SK-N-SH (cell line): ENCODE data around the gene SPDYE3. TPM values are rescaled to one million over a fixed set of nuclear protein-coding genes. Genes with fewer than 3 reads are reported as not detected.

Experiments used
- CTCF ChIA-PET: fragments of 300-600, 350-600 bp; formaldehyde crosslinking; extraction: SDS; loops from one replicate; lab custom pipeline; 2021; lab: Yijun Ruan, JAX
- POLR2A ChIA-PET: fragments of 350-600 bp; sonication (Branson Sonifier 250); formaldehyde crosslinking; extraction: SDS; loops from one replicate; lab custom pipeline; 2020; ENCODE audit warnings: antibody characterized with exemption, inconsistent platforms; lab: Yijun Ruan, JAX
- DNase-seq: peaks from one replicate; pipeline ENCODE4 v3.0.0; 2012
- H2AFZ ChIP-seq: fragments of 200-600 bp; sonication (generic); 2 replicates; pipeline ENCODE4 v1.8.1; 2016; ENCODE audit warnings: antibody characterized with exemption, mild to moderate bottlenecking, low read depth
- H3F3A ChIP-seq: fragments of 200-600 bp; sonication (generic); replicated peaks from 2 replicates; pipeline ENCODE3; 2016; ENCODE audit warnings: antibody characterized with exemption, mild to moderate bottlenecking; ENCODE audit not compliant: insufficient read depth
- H3K27ac ChIP-seq, 2 experiments: fragments of 200-500 bp in 1 of 2; fragments of 200-600 bp in 1 of 2; sonication (Bioruptor generic) in 1 of 2; sonication (generic), shearing (Covaris generic) in 1 of 2; 2 replicates each; pipeline versions ENCODE4 v1.5.1 to v1.6.1; 2014 to 2016; ENCODE audit warnings: low read depth in 2 of 2, inconsistent platforms in 1 of 2, low read length in 1 of 2, mild to moderate bottlenecking in 1 of 2, mixed read lengths in 1 of 2
- H3K27me3 ChIP-seq: fragments of 200-600 bp; sonication (generic), shearing (Covaris generic); 2 replicates; pipeline ENCODE4 v1.6.1; 2016; ENCODE audit warnings: mixed run types; ENCODE audit not compliant: insufficient read depth
- H3K36me3 ChIP-seq, 2 experiments: fragments of 200-500 bp in 1 of 2; fragments of 200-600 bp in 1 of 2; sonication (Bioruptor generic) in 1 of 2; sonication (generic) in 1 of 2; replicated peaks in 1 of 2; 2 replicates each; pipeline versions ENCODE3 to v1.5.1; 2014 to 2016; ENCODE audit warnings: low read length in 1 of 2, mild to moderate bottlenecking in 1 of 2; ENCODE audit not compliant: insufficient read depth in 2 of 2, control insufficient read depth in 1 of 2
- H3K4me1 ChIP-seq, 2 experiments: fragments of 200-500 bp in 1 of 2; fragments of 200-600 bp in 1 of 2; sonication (Bioruptor generic) in 1 of 2; sonication (generic), shearing (Covaris generic) in 1 of 2; 2 replicates each; pipeline versions ENCODE4 v1.5.1 to v1.6.1; 2014 to 2016; ENCODE audit warnings: low read depth in 1 of 2, low read length in 1 of 2, mixed run types in 1 of 2; ENCODE audit not compliant: insufficient read depth in 2 of 2, control insufficient read depth in 1 of 2
- H3K4me2 ChIP-seq: fragments of 200-600 bp; sonication (generic), shearing (Covaris generic); 2 replicates; pipeline ENCODE4 v1.6.1; 2017; ENCODE audit warnings: mixed run types
- H3K4me3 ChIP-seq, 2 experiments: fragments of 200-500 bp in 1 of 2; fragments of 200-600 bp in 1 of 2; sonication (Bioruptor generic) in 1 of 2; sonication (generic), shearing (Covaris generic) in 1 of 2; 2 replicates each; pipeline versions ENCODE4 v1.5.1 to v1.8.1; 2014 to 2016; ENCODE audit warnings: low read depth in 2 of 2, inconsistent platforms in 1 of 2, low read length in 1 of 2, mild to moderate bottlenecking in 1 of 2, mixed read lengths in 1 of 2, moderate library complexity in 1 of 2
- H3K79me2 ChIP-seq: fragments of 200-600 bp; sonication (generic); 2 replicates; pipeline ENCODE4 v1.8.1; 2017; ENCODE audit warnings: mild to moderate bottlenecking; ENCODE audit not compliant: insufficient read depth
- H3K9ac ChIP-seq: fragments of 200-600 bp; sonication (generic); 2 replicates; pipeline ENCODE4 v1.6.1; 2017; ENCODE audit warnings: mixed run types
- H3K9me2 ChIP-seq: fragments of 200-600 bp; sonication (generic); 2 replicates; pipeline ENCODE4 v1.6.1; 2017; ENCODE audit warnings: mixed run types
- H3K9me3 ChIP-seq: fragments of 200-600 bp; sonication (generic); 2 replicates; pipeline ENCODE4 v1.6.1; 2017; ENCODE audit warnings: mixed run types, mild to moderate bottlenecking, moderate library complexity
- H4K20me1 ChIP-seq: fragments of 200-600 bp; sonication (generic); 2 replicates; pipeline ENCODE4 v1.6.1; 2017; ENCODE audit warnings: mild to moderate bottlenecking, mixed run types; ENCODE audit not compliant: insufficient read depth
- ELF1 ChIP-seq: IDR thresholded peaks from 2 replicates; pipeline ENCODE4 v1.4.0; 2012
- JUND ChIP-seq: IDR thresholded peaks from 2 replicates; pipeline ENCODE4 v1.4.0; 2012
- MAX ChIP-seq: IDR thresholded peaks from 2 replicates; pipeline ENCODE4 v1.4.0; 2012; ENCODE audit warnings: low read depth
- MXI1 ChIP-seq: IDR thresholded peaks from 2 replicates; pipeline ENCODE4 v1.6.1; 2012; ENCODE audit warnings: mild to moderate bottlenecking, low read depth, low read length, improper control_type of control experiment
- NFIC ChIP-seq: IDR thresholded peaks from 2 replicates; pipeline ENCODE4 v1.4.0; 2012; ENCODE audit warnings: borderline replicate concordance
- POLR2AphosphoS5 ChIP-seq: IDR thresholded peaks from 2 replicates; pipeline ENCODE4 v1.6.1; 2012; ENCODE audit warnings: low read depth, low read length
- RAD21 ChIP-seq: IDR thresholded peaks from 2 replicates; pipeline ENCODE4 v1.6.1; 2012; ENCODE audit warnings: mild to moderate bottlenecking, low read length
- RXRA ChIP-seq: IDR thresholded peaks from 2 replicates; pipeline ENCODE4 v1.4.0; 2012; ENCODE audit warnings: low read depth, mild to moderate bottlenecking, borderline replicate concordance
- TAF1 ChIP-seq: IDR thresholded peaks from 2 replicates; pipeline ENCODE4 v1.6.1; 2012; ENCODE audit warnings: low read depth, mild to moderate bottlenecking, low read length, moderate library complexity, borderline replicate concordance
- TEAD4 ChIP-seq: IDR thresholded peaks from 2 replicates; pipeline ENCODE4 v1.4.0; 2012; ENCODE audit warnings: mild to moderate bottlenecking, borderline replicate concordance; ENCODE audit not compliant: insufficient read depth
- USF1 ChIP-seq: IDR thresholded peaks from 2 replicates; pipeline ENCODE4 v1.4.0; 2012; ENCODE audit warnings: low read depth, borderline replicate concordance
- ZBTB33 ChIP-seq: IDR thresholded peaks from 2 replicates; pipeline ENCODE4 v1.4.0; 2012; ENCODE audit warnings: low read depth, borderline replicate concordance
- WGBS: methylation state at CpG from one replicate; pipeline ENCODE4 v1.1.6; 2017; ENCODE audit warnings: low lambda C conversion rate; 5-methylcytosine and 5-hydroxymethylcytosine counted together
- polyA plus RNA-seq, 3 experiments: library from polyadenylated mRNA; depleted of rRNA; stranded (reverse); fragments of >200 nt; gene quantifications; 2 replicates each; pipeline ENCODE4 v1.2.3, GENCODE V29; 2012
- small RNA-seq, 7 experiments: library from RNA; depleted of rRNA; stranded (forward); fragments of <200 nt; gene quantifications; one replicate each; pipeline ENCODE3, GENCODE V24; 2012

SPDYE3 gene
- polyA plus RNA-seq, 1 of the 3 experiments (the other 2 are of a cell fraction) = not detected

- Histone ChIP-seq H3K9me3 (no peaks in the 10 kb centered on the region), H3K9me2 (no peaks in the 10 kb centered on the region), H3K27ac (no peak overlapping the region), H3K36me3 (peaks cover 0 to 3% of the 10 kb centered on the region in 2 experiments), H3K9ac (no peak overlapping the region), H4K20me1 (no peaks in the 10 kb centered on the region), H3K4me3 (no peak overlapping the region), H2AFZ (no peak overlapping the region), H3K27me3 (no peaks in the 10 kb centered on the region), H3K4me2 (no peak overlapping the region), H3K4me1 (peaks cover 5 to 7% of the 10 kb centered on the region in 2 experiments; a peak in 1 of 4 replicates), H3K79me2 (no peaks in the 10 kb centered on the region), H3F3A (no peaks in the 10 kb centered on the region)
- no peak for TF ChIP-seq MAX
- no peak for TF ChIP-seq JUND
- TF ChIP-seq TEAD4 = no peak
- no peak for TF ChIP-seq RAD21
- TF ChIP-seq TAF1 = no peak
- no peak for TF ChIP-seq POLR2AphosphoS5
- no peak for TF ChIP-seq NFIC
- TF ChIP-seq USF1 = no peak
- TF ChIP-seq RXRA = no peak
- no peak for TF ChIP-seq ELF1
- no peak for TF ChIP-seq ZBTB33
- no peak for TF ChIP-seq MXI1
- POLR2A ChIA-PET = no interaction called here
- no peak for DNase-seq
- 93% methylated on average over 6 of the region's 7 CpGs for WGBS
- CTCF ChIA-PET = interaction anchor here (1.2 to 4.8 kb wide), 2 partner anchors 25 to 36 kb away, joined by 3 to 24 read pairs; no protein-coding TSS in a partner anchor
These were observed 64.2 kb downstream of the SPDYE3 start for GRCh38 chr7:100371561-100372171.

Small RNA genes within 50 kb of the gene (small RNA-seq; reads per million reads assigned to genes)
- 0 reads per million in 7 experiments for gene RF00019

Other genes starting within 250 kb of the SPDYE3 start
- 30.5 and 45.2 TPM in 2 replicates for gene ZNF3, start 226.0 kb upstream of the SPDYE3 start, polyA plus RNA-seq (2012; rRNA removed)
- 413 and 435 TPM in 2 replicates for gene COPS6, start 218.7 kb upstream of the SPDYE3 start, polyA plus RNA-seq (2012; rRNA removed)
- gene MCM7, start 206.3 kb upstream of the SPDYE3 start, polyA plus RNA-seq (2012; rRNA removed) = 235 and 241 TPM in 2 replicates
- 35.0 and 39.2 TPM in 2 replicates for gene AP4M1, start 206.1 kb upstream of the SPDYE3 start, polyA plus RNA-seq (2012; rRNA removed)
- gene TAF6, start 188.3 kb upstream of the SPDYE3 start, polyA plus RNA-seq (2012; rRNA removed) = 31.7 and 70.5 TPM in 2 replicates
- gene CNPY4, start 188.1 kb upstream of the SPDYE3 start, polyA plus RNA-seq (2012; rRNA removed) = 52.0 and 65.0 TPM in 2 replicates
- gene MBLAC1, start 180.7 kb upstream of the SPDYE3 start, polyA plus RNA-seq (2012; rRNA removed) = 2.5 and 4.4 TPM in 2 replicates
- 600 and 630 TPM in 2 replicates for gene LAMTOR4, start 158.8 kb upstream of the SPDYE3 start, polyA plus RNA-seq (2012; rRNA removed)
- 13.9 and 16.4 TPM in 2 replicates for gene TRAPPC14, start 149.0 kb upstream of the SPDYE3 start, polyA plus RNA-seq (2012; rRNA removed)
- gene GAL3ST4, start 139.1 kb upstream of the SPDYE3 start, polyA plus RNA-seq (2012; rRNA removed) = 9.0 and 9.4 TPM in 2 replicates
- gene GPC2, start 130.3 kb upstream of the SPDYE3 start, polyA plus RNA-seq (2012; rRNA removed) = 12.9 and 14.2 TPM in 2 replicates
- 0.10 and 0.31 TPM in 2 replicates for gene STAG3, start 129.8 kb upstream of the SPDYE3 start, polyA plus RNA-seq (2012; rRNA removed)
- not detected in 2 replicates for gene PVRIG, start 87.8 kb upstream of the SPDYE3 start, polyA plus RNA-seq (2012; rRNA removed)
- gene PILRB, start 50.4 kb downstream of the SPDYE3 start, polyA plus RNA-seq (2012; rRNA removed) = 55.4 and 63.7 TPM in 2 replicates
- gene PILRA, start 65.8 kb downstream of the SPDYE3 start, polyA plus RNA-seq (2012; rRNA removed) = 0.89 and 0.99 TPM in 2 replicates
- gene ZCWPW1, start 121.0 kb downstream of the SPDYE3 start, polyA plus RNA-seq (2012; rRNA removed) = 3.4 and 4.1 TPM in 2 replicates
- gene MEPCE, start 122.1 kb downstream of the SPDYE3 start, polyA plus RNA-seq (2012; rRNA removed) = 16.7 and 20.2 TPM in 2 replicates
- 66.9 and 75.9 TPM in 2 replicates for gene PPP1R35, start 128.8 kb downstream of the SPDYE3 start, polyA plus RNA-seq (2012; rRNA removed)
- gene SPACDR, start 156.6 kb downstream of the SPDYE3 start, polyA plus RNA-seq (2012; rRNA removed) = 0.93 and 1.5 TPM in 2 replicates
- 20.3 and 32.7 TPM in 2 replicates for gene TSC22D4, start 171.5 kb downstream of the SPDYE3 start, polyA plus RNA-seq (2012; rRNA removed)
- 3.9 and 6.0 TPM in 2 replicates for gene NYAP1, start 176.2 kb downstream of the SPDYE3 start, polyA plus RNA-seq (2012; rRNA removed)
- 16.1 and 23.1 TPM in 2 replicates for gene AGFG2, start 231.5 kb downstream of the SPDYE3 start, polyA plus RNA-seq (2012; rRNA removed)